ENCODE measurements around the gene RMND5B.

Gene RMND5B

DNA sequence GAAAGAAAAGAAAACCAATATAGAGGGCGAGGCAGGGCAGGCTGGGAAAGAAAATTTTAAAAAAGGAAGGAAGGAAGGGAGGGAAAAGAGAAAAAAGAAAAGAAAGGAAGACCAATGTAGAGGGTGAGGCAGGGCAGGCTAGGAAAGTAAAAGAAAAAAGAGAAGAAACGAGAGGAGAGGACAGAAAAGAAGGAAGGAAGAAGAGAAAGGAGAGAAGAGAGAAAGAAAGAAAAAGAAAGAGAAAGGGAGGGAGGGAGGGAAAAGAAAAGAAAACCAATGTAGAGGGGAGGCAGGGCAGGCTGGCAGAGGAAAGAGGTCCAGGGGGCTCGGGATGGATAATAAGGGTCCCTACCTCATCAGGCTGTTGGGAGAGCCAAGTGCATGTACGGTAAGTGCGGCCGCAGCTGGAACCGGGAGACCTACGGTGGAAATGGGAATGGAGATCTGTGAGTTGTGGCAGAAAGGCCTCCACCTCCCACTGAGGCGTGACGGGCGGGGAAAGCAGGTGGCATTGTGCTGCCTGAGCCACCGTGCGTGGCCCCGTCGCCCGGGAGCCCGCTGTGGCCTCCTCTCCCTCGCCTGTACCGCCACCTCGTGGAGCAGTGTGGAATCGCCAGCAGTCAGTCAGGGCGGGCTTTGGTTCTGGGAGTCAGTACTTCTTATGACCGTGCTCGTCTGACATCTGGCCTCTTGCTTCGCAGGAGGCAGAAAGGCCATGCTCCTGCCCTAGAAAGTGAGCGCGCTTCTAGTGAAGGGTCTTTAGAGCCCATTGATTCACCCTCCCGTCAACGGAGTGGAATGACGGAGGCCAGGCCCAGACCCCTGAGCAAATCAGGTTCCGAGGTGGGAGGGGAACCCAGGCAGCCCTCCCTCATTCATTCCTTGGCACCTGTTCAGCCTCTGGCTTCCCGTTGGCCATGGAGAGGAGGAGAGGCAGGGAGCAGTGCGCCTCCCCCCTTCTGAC lies 33.2 kb downstream of the RMND5B start:
- Histone ChIP-seq H3K27ac (no peak overlapping the region), H3K36me3 (no peaks in the 10 kb centered on the region), H3K27me3 (ENCODE audit: insufficient read depth, low read depth, severe bottlenecking) (no peaks in the 10 kb centered on the region), H3K4me3 (ENCODE audit: low read depth, low read length) (no peak overlapping the region), H3K9me3 (ENCODE audit: severe bottlenecking) (no peaks in the 10 kb centered on the region)
- DNase-seq: peak; percentile 82
- TF ChIP-seq, protein P1, sequence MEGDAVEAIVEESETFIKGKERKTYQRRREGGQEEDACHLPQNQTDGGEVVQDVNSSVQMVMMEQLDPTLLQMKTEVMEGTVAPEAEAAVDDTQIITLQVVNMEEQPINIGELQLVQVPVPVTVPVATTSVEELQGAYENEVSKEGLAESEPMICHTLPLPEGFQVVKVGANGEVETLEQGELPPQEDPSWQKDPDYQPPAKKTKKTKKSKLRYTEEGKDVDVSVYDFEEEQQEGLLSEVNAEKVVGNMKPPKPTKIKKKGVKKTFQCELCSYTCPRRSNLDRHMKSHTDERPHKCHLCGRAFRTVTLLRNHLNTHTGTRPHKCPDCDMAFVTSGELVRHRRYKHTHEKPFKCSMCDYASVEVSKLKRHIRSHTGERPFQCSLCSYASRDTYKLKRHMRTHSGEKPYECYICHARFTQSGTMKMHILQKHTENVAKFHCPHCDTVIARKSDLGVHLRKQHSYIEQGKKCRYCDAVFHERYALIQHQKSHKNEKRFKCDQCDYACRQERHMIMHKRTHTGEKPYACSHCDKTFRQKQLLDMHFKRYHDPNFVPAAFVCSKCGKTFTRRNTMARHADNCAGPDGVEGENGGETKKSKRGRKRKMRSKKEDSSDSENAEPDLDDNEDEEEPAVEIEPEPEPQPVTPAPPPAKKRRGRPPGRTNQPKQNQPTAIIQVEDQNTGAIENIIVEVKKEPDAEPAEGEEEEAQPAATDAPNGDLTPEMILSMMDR (IDR thresholded peaks at IDR 0.05; ENCODE audit: low read depth, low read length): peak; percentile 88

DNA sequence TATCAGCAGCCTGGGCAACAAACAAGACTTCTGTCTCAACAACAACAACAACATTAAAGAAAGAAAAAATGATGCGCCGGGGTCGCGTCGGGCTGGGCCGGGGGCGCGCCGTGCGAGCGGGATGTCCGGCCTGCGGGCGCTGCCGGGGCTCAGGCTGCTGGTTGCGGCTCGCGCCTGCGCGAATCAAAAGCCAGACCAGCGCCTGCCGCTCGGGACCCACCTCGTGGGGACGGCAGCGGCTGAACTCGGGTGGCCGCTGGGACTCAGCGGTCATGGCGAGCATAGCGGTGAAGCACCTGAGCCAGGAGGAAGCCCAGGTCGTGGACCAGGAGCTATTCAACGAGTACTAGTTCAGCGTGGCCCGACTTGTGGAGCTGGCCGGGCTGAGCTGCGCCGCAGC lies 34.8 kb downstream of the RMND5B start:
- DNase-seq: no peak
- no peak overlapping the region for H3K4me3 ChIP-seq (ENCODE audit: low read depth, low read length)
- no peaks in the 10 kb centered on the region for H3K27me3 ChIP-seq (ENCODE audit: insufficient read depth, low read depth, severe bottlenecking)
- TF ChIP-seq, protein P1 (IDR thresholded peaks at IDR 0.05; ENCODE audit: low read depth, low read length): no peak
- H3K27ac ChIP-seq: no peak overlapping the region
- no peaks in the 10 kb centered on the region for H3K9me3 ChIP-seq (ENCODE audit: severe bottlenecking)
- no peaks in the 10 kb centered on the region for H3K36me3 ChIP-seq

DNA sequence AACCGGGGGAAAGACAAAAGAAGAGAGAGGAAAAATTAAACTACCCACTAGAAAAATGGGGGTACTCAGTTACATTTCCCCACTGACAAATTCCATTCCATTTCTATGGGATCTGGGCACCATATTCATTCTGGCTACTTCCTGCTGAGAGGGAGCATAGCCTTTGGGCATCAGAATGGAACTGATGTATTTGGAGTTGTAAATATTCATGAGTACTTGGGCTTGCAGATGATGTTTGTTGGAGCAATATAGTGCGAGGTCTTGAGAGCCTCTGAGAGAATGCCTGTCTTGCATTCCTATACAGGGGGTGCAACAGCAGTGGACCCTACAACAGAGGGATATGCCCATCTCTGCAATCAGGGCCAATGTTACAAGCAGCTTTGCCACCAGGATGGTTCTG lies 39.6 kb downstream of the RMND5B start:
- Histone ChIP-seq H3K9me3 (ENCODE audit: severe bottlenecking) (no peaks in the 10 kb centered on the region), H3K27ac (no peak overlapping the region), H3K36me3 (no peaks in the 10 kb centered on the region), H3K27me3 (ENCODE audit: insufficient read depth, low read depth, severe bottlenecking) (no peaks in the 10 kb centered on the region), H3K4me3 (ENCODE audit: low read depth, low read length) (no peak overlapping the region)
- no peak for DNase-seq
- TF ChIP-seq, protein P1 (IDR thresholded peaks at IDR 0.05; ENCODE audit: low read depth, low read length): no peak

DNA sequence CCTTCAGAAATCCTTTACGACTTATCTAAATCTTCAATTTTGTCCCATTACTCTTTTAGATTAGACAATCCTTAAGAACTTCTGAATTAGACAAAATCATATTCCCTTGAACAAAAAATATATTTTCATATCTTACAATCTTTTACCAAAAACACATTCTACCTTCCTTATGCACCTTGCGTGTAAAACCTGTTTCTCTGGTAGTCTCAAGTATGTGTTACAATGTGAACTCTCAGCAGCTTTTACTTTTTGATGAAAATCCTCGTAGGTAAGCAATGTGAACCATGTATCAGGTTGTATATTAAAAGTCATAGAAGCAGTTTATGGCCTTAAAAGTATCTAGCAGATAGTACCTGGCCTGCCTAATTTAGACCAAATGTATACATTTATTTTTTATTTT lies 43.6 kb downstream of the RMND5B start:
- DNase-seq: no peak
- H3K36me3 ChIP-seq: no peaks in the 10 kb centered on the region

DNA sequence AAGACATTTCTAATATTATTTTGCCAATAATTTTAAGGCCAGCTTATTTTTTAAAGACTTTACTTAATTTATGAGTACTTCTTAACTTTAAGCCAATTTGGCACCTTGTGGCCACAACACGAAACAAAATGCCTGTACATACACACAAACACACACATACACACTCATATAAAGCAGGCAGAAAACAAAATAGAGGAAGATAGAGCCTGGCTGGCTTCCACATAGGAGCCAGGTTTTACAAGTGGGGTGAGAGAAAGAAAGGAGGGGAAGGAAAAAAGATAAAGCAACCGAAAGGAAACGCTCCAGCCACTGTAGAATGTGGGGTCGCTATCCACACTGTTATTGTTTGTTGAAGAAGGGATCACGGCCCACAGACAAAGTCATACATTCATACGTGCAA lies 46.0 kb downstream of the RMND5B start:
- TF ChIP-seq, protein P1 (IDR thresholded peaks at IDR 0.05; ENCODE audit: low read depth, low read length): no peak
- no peak overlapping the region for H3K4me3 ChIP-seq (ENCODE audit: low read depth, low read length)
- H3K27me3 ChIP-seq (ENCODE audit: insufficient read depth, low read depth, severe bottlenecking): no peaks in the 10 kb centered on the region
- no peaks in the 10 kb centered on the region for H3K36me3 ChIP-seq
- DNase-seq: no peak
- H3K9me3 ChIP-seq (ENCODE audit: severe bottlenecking): no peaks in the 10 kb centered on the region
- H3K27ac ChIP-seq: no peak overlapping the region

More for the DNA sequence above, 43.6 kb downstream of the RMND5B start:
- no peak overlapping the region for H3K27ac ChIP-seq
- H3K9me3 ChIP-seq (ENCODE audit: severe bottlenecking): no peaks in the 10 kb centered on the region
- H3K4me3 ChIP-seq (ENCODE audit: low read depth, low read length): no peak overlapping the region
- no peaks in the 10 kb centered on the region for H3K27me3 ChIP-seq (ENCODE audit: insufficient read depth, low read depth, severe bottlenecking)
- TF ChIP-seq, protein P1 (IDR thresholded peaks at IDR 0.05; ENCODE audit: low read depth, low read length): no peak
